Astrocyte (in vitro differentiated cells and primary cell): ENCODE data around the gene CDKN1A. TPM values are rescaled to one million over a fixed set of nuclear protein-coding genes. Genes with fewer than 3 reads are reported as not detected.

Source experiments
- DNase-seq: peaks from one replicate; pipeline ENCODE4 v3.0.0-alpha.2; 2010; ENCODE audit warnings: low read depth
- FAIRE-seq: peaks from 2 replicates; lab custom pipeline; 2011; peaks lifted over from hg19 to GRCh38; lab: Jason Lieb, UNC
- H2AFZ ChIP-seq: 2 replicates; pipeline ENCODE4 v1.6.0; 2012; ENCODE audit warnings: low read depth, low read length, inconsistent platforms
- H3K27ac ChIP-seq: 2 replicates; pipeline ENCODE4 v1.5.1; 2011; ENCODE audit warnings: low read depth, low read length, inconsistent platforms
- H3K27me3 ChIP-seq: 2 replicates; pipeline ENCODE4 v1.6.0; 2011; ENCODE audit warnings: low read length, inconsistent platforms; ENCODE audit not compliant: insufficient read depth
- H3K36me3 ChIP-seq: 2 replicates; pipeline ENCODE4 v1.5.1; 2011; ENCODE audit warnings: low read length, inconsistent platforms; ENCODE audit not compliant: insufficient read depth
- H3K4me1 ChIP-seq: 2 replicates; pipeline ENCODE4 v1.5.1; 2011; ENCODE audit warnings: low read length, inconsistent platforms; ENCODE audit not compliant: insufficient read depth
- H3K4me2 ChIP-seq: 2 replicates; pipeline ENCODE4 v1.6.0; 2012; ENCODE audit warnings: low read length, inconsistent platforms
- H3K4me3 ChIP-seq: 2 replicates; pipeline ENCODE4 v1.5.1; 2011; ENCODE audit warnings: low read depth, mild to moderate bottlenecking, low read length, inconsistent platforms; ENCODE audit not compliant: insufficient read depth
- H3K79me2 ChIP-seq: 2 replicates; pipeline ENCODE4 v1.6.0; 2012; ENCODE audit warnings: mild to moderate bottlenecking, low read length, inconsistent platforms; ENCODE audit not compliant: insufficient read depth
- H3K9ac ChIP-seq: 2 replicates; pipeline ENCODE4 v1.6.0; 2012; ENCODE audit warnings: mild to moderate bottlenecking, low read length, inconsistent platforms
- H3K9me3 ChIP-seq: 2 replicates; pipeline ENCODE4 v1.5.1; 2012; ENCODE audit warnings: low read depth, mild to moderate bottlenecking, low read length, inconsistent platforms; ENCODE audit not compliant: insufficient read depth
- H4K20me1 ChIP-seq: 2 replicates; pipeline ENCODE4 v1.6.0; 2012; ENCODE audit warnings: low read length, inconsistent platforms; ENCODE audit not compliant: insufficient read depth
- H3K27ac Mint-ChIP-seq: one replicate; pipeline ENCODE4 v1.8.0; 2021; ENCODE audit warnings: mild to moderate bottlenecking, mixed read lengths; ENCODE audit not compliant: unreplicated experiment
- H3K27me3 Mint-ChIP-seq: one replicate; pipeline ENCODE4 v1.8.0; 2021; ENCODE audit warnings: low read depth, mixed read lengths; ENCODE audit not compliant: unreplicated experiment
- H3K36me3 Mint-ChIP-seq: one replicate; pipeline ENCODE4 v1.8.0; 2021; ENCODE audit warnings: low read depth, mixed read lengths; ENCODE audit not compliant: unreplicated experiment
- H3K4me1 Mint-ChIP-seq: one replicate; pipeline ENCODE4 v1.8.0; 2021; ENCODE audit warnings: low read depth, mixed read lengths; ENCODE audit not compliant: unreplicated experiment
- H3K4me3 Mint-ChIP-seq: one replicate; pipeline ENCODE4 v1.8.0; 2021; ENCODE audit warnings: mild to moderate bottlenecking, moderate library complexity, mixed read lengths; ENCODE audit not compliant: unreplicated experiment
- H3K9me3 Mint-ChIP-seq: one replicate; pipeline ENCODE4 v1.8.0; 2021; ENCODE audit warnings: mild to moderate bottlenecking, mixed read lengths; ENCODE audit not compliant: unreplicated experiment
- CTCF ChIP-seq: IDR thresholded peaks from 2 replicates; pipeline ENCODE4 v1.5.1; 2011; ENCODE audit warnings: low read depth, mild to moderate bottlenecking, inconsistent platforms, low read length, moderate library complexity; ENCODE audit not compliant: insufficient read depth
- EZH2 ChIP-seq: IDR thresholded peaks from 2 replicates; pipeline ENCODE4 v1.6.1; 2012; ENCODE audit warnings: mild to moderate bottlenecking, low read length, inconsistent platforms; ENCODE audit not compliant: insufficient read depth
- total RNA-seq: library from RNA; stranded (reverse); gene quantifications from 2 replicates; pipeline ENCODE4 v1.2.1, GENCODE V29; 2021

The CDKN1A gene
- total RNA-seq, 1 donor from 2014 or later = 1,014 TPM

- no peak overlapping the region for H3K27ac ChIP-seq
- H3K9me3 Mint-ChIP-seq = no peaks in the 10 kb centered on the region
- FAIRE-seq (no peak), DNase-seq (no peak)
- H3K27me3 ChIP-seq = no peaks in the 10 kb centered on the region
- peak overlapping the region; percentile 63 for H3K27ac Mint-ChIP-seq
- peaks cover 12% of the 10 kb centered on the region for H3K4me1 ChIP-seq
- H3K9ac ChIP-seq = no peak overlapping the region
- H3K36me3 ChIP-seq = peaks cover 38% of the 10 kb centered on the region
- no peak for TF ChIP-seq CTCF
- TF ChIP-seq EZH2 = no peak
- H3K79me2 ChIP-seq = peaks cover 55% of the 10 kb centered on the region
- H3K4me1 Mint-ChIP-seq = peaks cover 21% of the 10 kb centered on the region
- peaks cover 89% of the 10 kb centered on the region for H4K20me1 ChIP-seq
- H3K4me3 ChIP-seq = no peak overlapping the region
- H3K4me3 Mint-ChIP-seq = peak overlapping the region; percentile 74
- peaks cover 22% of the 10 kb centered on the region for H3K36me3 Mint-ChIP-seq
- H2AFZ ChIP-seq = no peak overlapping the region
- no peaks in the 10 kb centered on the region for H3K9me3 ChIP-seq
- no peak overlapping the region for H3K4me2 ChIP-seq
- no peaks in the 10 kb centered on the region for H3K27me3 Mint-ChIP-seq
Measured at GRCh38 chr6:36685166-36685924, 6.8 kb downstream of the CDKN1A start.

GRCh38 chr6:36685926-36686667, 7.6 kb downstream of the CDKN1A start:
- H3K27me3 Mint-ChIP-seq = no peaks in the 10 kb centered on the region
- Histone ChIP-seq H4K20me1 (peaks cover 82% of the 10 kb centered on the region), H3K4me3 (no peak overlapping the region), H3K27me3 (no peaks in the 10 kb centered on the region), H2AFZ (no peak overlapping the region), H3K4me1 (peaks cover 12% of the 10 kb centered on the region), H3K27ac (no peak overlapping the region), H3K4me2 (no peak overlapping the region), H3K9ac (no peak overlapping the region), H3K9me3 (no peaks in the 10 kb centered on the region), H3K36me3 (peaks cover 38% of the 10 kb centered on the region), H3K79me2 (peaks cover 47% of the 10 kb centered on the region)
- peak overlapping the region; percentile 66 for H3K4me3 Mint-ChIP-seq
- TF ChIP-seq CTCF = no peak
- TF ChIP-seq EZH2 = no peak
- DNase-seq (no peak), FAIRE-seq (no peak)
- peak overlapping the region; percentile 62 for H3K27ac Mint-ChIP-seq
- peaks cover 18% of the 10 kb centered on the region for H3K36me3 Mint-ChIP-seq
- H3K4me1 Mint-ChIP-seq = peaks cover 21% of the 10 kb centered on the region
- no peaks in the 10 kb centered on the region for H3K9me3 Mint-ChIP-seq
